Vagina (tissue), 2 donors: ENCODE data around the gene NEDD1.

Experiments
- CTCF ChIP-seq, 3 experiments: fragments of 450-650 bp in 2 of 3; fragments of 200-600 bp in 1 of 3; sonication (generic) in 1 of 3; IDR thresholded peaks; one replicate each; pipeline ENCODE4 v1.5.1; 2017 to 2019; ENCODE audit warnings: antibody characterized with exemption in 3 of 3, mild to moderate bottlenecking in 2 of 3, moderate library complexity in 2 of 3
- POLR2A ChIP-seq, 2 donors: fragments of 450-650 bp; IDR thresholded peaks; one replicate each; pipeline ENCODE4 v1.6.1; 2017; ENCODE audit warnings: antibody characterized with exemption in 2 of 2, mild to moderate bottlenecking in 2 of 2, moderate library complexity in 2 of 2
- POLR2AphosphoS5 ChIP-seq, 2 donors: sonication (generic); formaldehyde crosslinking; IDR thresholded peaks; one replicate each; pipeline ENCODE4 v1.9.0; 2017; ENCODE audit warnings: antibody characterized with exemption in 2 of 2, mild to moderate bottlenecking in 2 of 2, low read depth in 1 of 2; ENCODE audit not compliant: insufficient read depth in 1 of 2

GRCh38 chr12:96866801-96867590 is 40.1 kb upstream of the NEDD1 start:
- TF ChIP-seq CTCF (IDR thresholded peaks at IDR 0.05) (no peak), POLR2A (IDR thresholded peaks at IDR 0.05) (no peak), POLR2AphosphoS5 (IDR thresholded peaks at IDR 0.05; ENCODE audit: insufficient read depth in 1 of 2, low read depth in 1 of 2) (no peak)
